ENCODE results near the gene TIMM8B. TPM values are rescaled to one million over a fixed set of nuclear protein-coding genes. Genes with fewer than 3 reads are reported as not detected.

The TIMM8B gene
- total and polyA plus RNA-seq, 2 of the 4 experiments (the other 2 are of a cell fraction): 35.5 to 103 TPM

DNA sequence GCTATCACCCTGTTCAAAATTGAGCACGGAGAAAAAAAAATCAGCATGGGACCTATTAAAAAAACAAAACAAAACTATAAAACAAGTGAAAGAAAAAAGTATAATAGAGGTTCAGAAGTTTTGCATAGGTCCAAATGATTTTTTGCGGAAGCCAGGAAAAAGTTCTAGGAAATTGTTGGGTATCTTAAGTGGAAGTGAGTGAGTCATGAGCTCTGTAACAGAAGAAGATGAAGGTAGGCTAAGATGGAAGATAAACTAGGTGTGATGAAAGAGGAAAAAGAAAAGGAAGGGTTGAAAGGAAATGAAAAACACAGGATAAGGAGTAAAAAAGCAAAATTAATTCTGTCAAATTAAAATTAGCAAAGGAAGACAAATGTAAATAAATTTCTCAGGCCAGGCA lies 27.9 kb upstream of the TIMM8B start:
- no TSS peak for BruUV-seq (replicated peaks)
- Histone ChIP-seq H3K4me1 (ENCODE audit: control insufficient read depth, insufficient read depth, low read length) (peaks cover under 1% of the 10 kb centered on the region; the same call in 1 of the 2 replicates), H3K9me3 (ENCODE audit: control insufficient read depth, insufficient read depth, low read length) (no peaks in the 10 kb centered on the region), H4K5ac (ENCODE audit: low read depth, low read length) (no peak overlapping the region), H4K91ac (ENCODE audit: insufficient read depth, low read depth, low read length) (no peak overlapping the region), H2BK120ac (ENCODE audit: low read depth, low read length) (no peak overlapping the region), H3K14ac (replicated peaks; ENCODE audit: low read depth, low read length) (no peak overlapping the region), H4K8ac (ENCODE audit: low read depth in 2 of 2, low read length in 2 of 2) (no peak overlapping the region), H3K9ac (ENCODE audit: low read depth, low read length) (no peak overlapping the region), H3K4ac (ENCODE audit: low read depth, low read length) (no peak overlapping the region), H3K9me1 (ENCODE audit: insufficient read depth, low read length) (no peaks in the 10 kb centered on the region), H2AK5ac (ENCODE audit: low read depth, low read length) (no peak overlapping the region), H2BK15ac (ENCODE audit: low read depth, low read length) (no peak overlapping the region), H3K4me2 (ENCODE audit: low read depth, low read length) (no peak overlapping the region), H3K79me1 (ENCODE audit: low read depth in 1 of 2, low read length in 2 of 2) (no peaks in the 10 kb centered on the region), H3K18ac (ENCODE audit: low read depth, low read length) (no peak overlapping the region), H3K23ac (ENCODE audit: low read depth, low read length) (no peak overlapping the region), H3K27me3 (ENCODE audit: control insufficient read depth, insufficient read depth, low read length) (no peaks in the 10 kb centered on the region), H4K20me1 (ENCODE audit: insufficient read depth, low read length) (no peaks in the 10 kb centered on the region), H2AFZ (replicated peaks; ENCODE audit: low read length, poor library complexity) (no peak overlapping the region), H3K36me3 (ENCODE audit: control insufficient read depth, insufficient read depth, low read length) (no peaks in the 10 kb centered on the region), H3K4me3 (ENCODE audit: insufficient read depth, low read depth, low read length) (no peak overlapping the region), H3K27ac (ENCODE audit: insufficient read depth, low read length) (no peak overlapping the region), H2BK20ac (ENCODE audit: low read depth, low read length) (no peak overlapping the region), H2BK5ac (ENCODE audit: low read depth, low read length, poor library complexity, severe bottlenecking) (no peak overlapping the region), H2AK9ac (replicated peaks; ENCODE audit: low read depth, low read length, poor library complexity) (no peak overlapping the region), H3K56ac (ENCODE audit: extremely low read depth, insufficient read depth, low read length) (no peak overlapping the region)
- CTCF ChIA-PET: interaction anchor here (0.9 to 3.0 kb wide), 12 partner anchors 11 to 168 kb away, joined by 3 to 26 read pairs (median 6); partner anchors contain the start of gene BCO2
- TF ChIP-seq BHLHE40 (IDR thresholded peaks at IDR 0.05; ENCODE audit: low read depth, low read length) (no peak), MAFK (IDR thresholded peaks at IDR 0.05; ENCODE audit: low read depth, low read length) (no peak), RCOR1 (IDR thresholded peaks at IDR 0.05; ENCODE audit: insufficient replicate concordance, low read length) (no peak), SMC3 (IDR thresholded peaks at IDR 0.05; ENCODE audit: low read depth, low read length) (no peak), POLR2A (IDR thresholded peaks at IDR 0.05; ENCODE audit: low read depth, low read length) (no peak), MXI1 (IDR thresholded peaks at IDR 0.05; ENCODE audit: borderline replicate concordance, low read depth, low read length) (no peak), NFE2L2 (IDR thresholded peaks at IDR 0.05; ENCODE audit: low read depth, low read length) (no peak)
- TF ChIP-seq, protein P1, sequence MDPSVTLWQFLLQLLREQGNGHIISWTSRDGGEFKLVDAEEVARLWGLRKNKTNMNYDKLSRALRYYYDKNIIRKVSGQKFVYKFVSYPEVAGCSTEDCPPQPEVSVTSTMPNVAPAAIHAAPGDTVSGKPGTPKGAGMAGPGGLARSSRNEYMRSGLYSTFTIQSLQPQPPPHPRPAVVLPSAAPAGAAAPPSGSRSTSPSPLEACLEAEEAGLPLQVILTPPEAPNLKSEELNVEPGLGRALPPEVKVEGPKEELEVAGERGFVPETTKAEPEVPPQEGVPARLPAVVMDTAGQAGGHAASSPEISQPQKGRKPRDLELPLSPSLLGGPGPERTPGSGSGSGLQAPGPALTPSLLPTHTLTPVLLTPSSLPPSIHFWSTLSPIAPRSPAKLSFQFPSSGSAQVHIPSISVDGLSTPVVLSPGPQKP (IDR thresholded peaks at IDR 0.05; ENCODE audit: borderline replicate concordance, low read depth, low read length): no peak
- TF ChIP-seq, protein P2, sequence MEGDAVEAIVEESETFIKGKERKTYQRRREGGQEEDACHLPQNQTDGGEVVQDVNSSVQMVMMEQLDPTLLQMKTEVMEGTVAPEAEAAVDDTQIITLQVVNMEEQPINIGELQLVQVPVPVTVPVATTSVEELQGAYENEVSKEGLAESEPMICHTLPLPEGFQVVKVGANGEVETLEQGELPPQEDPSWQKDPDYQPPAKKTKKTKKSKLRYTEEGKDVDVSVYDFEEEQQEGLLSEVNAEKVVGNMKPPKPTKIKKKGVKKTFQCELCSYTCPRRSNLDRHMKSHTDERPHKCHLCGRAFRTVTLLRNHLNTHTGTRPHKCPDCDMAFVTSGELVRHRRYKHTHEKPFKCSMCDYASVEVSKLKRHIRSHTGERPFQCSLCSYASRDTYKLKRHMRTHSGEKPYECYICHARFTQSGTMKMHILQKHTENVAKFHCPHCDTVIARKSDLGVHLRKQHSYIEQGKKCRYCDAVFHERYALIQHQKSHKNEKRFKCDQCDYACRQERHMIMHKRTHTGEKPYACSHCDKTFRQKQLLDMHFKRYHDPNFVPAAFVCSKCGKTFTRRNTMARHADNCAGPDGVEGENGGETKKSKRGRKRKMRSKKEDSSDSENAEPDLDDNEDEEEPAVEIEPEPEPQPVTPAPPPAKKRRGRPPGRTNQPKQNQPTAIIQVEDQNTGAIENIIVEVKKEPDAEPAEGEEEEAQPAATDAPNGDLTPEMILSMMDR (conservative IDR thresholded peaks at IDR 0.05; ENCODE audit: low read depth, low read length): no peak
- WGBS, 2 experiments (ENCODE audit: extremely low coverage in 2 of 2, insufficient read length in 1 of 2): 100% methylated on average over 1 of the region's 2 CpGs; no CpG with 5 or more reads in 1 of the 2 experiments
- in situ Hi-C loops (cut with MboI; ENCODE audit: low sequenced_read_pairs): loop anchor here (10.0 to 25.0 kb wide), 2 partner anchors 160 to 1173 kb away; no protein-coding TSS in a partner anchor
- intact Hi-C loops (cut with micrococcal nuclease): loop anchor here (10.0 kb wide), 1 partner anchor 1170 kb away; no protein-coding TSS in a partner anchor
- DNase-seq (no peak), ATAC-seq (ENCODE audit: low read depth) (no peak)
- POLR2A ChIA-PET (ENCODE audit: unreplicated experiment): interaction anchor here (0.7 kb wide), 1 partner anchor 1955 kb away, joined by 3 read pairs; no protein-coding TSS in a partner anchor
- dilution Hi-C loops (cut with HindIII; ENCODE audit: low sequenced_read_pairs, unreplicated experiment): no loop called here

Data from IMR-90 (cell line).